Measurements from ENCODE around the gene RHOG.
"Not testable (repeated sequence)": the region's sequence is repeated elsewhere in the genome, so short reads cannot be mapped to it uniquely, and the experiment has no call there.

RHOG gene

GRCh38 chr11:3867209-3868091 lies 26.7 kb upstream of the RHOG start:
- H3K4me3 ChIP-seq (ENCODE audit: low read depth, low read length) = no peak overlapping the region
- no peak for TF ChIP-seq CTCF (IDR thresholded peaks at IDR 0.05; ENCODE audit: borderline replicate concordance, insufficient read depth, low read depth, low read length)

DNA sequence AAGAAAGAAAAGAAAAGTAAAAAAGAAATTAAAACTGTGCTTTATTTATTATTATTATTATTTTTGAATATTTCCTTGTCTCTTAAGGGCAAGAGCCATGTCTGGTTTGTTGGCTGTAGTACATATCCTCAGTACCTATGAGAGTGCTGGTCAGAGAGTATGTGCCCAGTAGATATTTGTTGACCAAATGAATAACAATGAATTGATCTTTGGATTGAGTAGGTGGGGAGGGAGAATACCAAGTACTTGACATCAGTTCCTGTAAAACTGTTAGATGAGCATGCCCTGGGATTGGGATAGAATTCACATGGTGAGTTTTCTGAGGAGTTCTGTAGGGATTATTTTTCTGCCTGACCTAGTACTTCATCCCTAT lies 26.1 kb upstream of the RHOG start:
- no peak for TF ChIP-seq CTCF (IDR thresholded peaks at IDR 0.05; ENCODE audit: borderline replicate concordance, insufficient read depth, low read depth, low read length)
- no peak overlapping the region for H3K4me3 ChIP-seq (ENCODE audit: low read depth, low read length)

DNA sequence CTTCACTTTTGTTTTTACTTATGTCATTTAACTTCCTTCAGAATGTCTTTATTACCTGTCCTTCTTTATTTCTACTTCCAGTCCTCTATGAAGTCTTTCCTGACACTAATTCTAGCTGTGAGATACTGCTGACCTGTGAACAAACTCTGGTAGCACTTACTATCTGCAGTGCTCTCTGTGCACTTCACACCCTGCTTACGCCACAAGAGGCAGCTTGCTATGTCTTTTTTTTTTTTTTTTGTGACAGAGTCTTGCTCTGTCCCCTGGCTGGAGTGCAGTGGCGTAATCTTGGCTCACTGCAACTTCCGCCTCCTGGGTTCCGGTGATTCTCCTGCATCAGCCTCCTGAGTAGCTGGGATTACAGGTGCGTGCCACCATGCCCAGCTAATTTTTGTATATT lies 25.4 kb upstream of the RHOG start:
- peak; percentile 19; the same call in 1 of the 2 replicates for TF ChIP-seq CTCF (IDR thresholded peaks at IDR 0.05; ENCODE audit: borderline replicate concordance, insufficient read depth, low read depth, low read length)
- H3K4me3 ChIP-seq (ENCODE audit: low read depth, low read length) = no peak overlapping the region

- H3K4me3 ChIP-seq (ENCODE audit: low read depth, low read length) = no peak overlapping the region
- TF ChIP-seq CTCF (IDR thresholded peaks at IDR 0.05; ENCODE audit: borderline replicate concordance, insufficient read depth, low read depth, low read length) = no peak
These were observed 24.8 kb upstream of the RHOG start for GRCh38 chr11:3865388-3866193.

GRCh38 chr11:3861683-3862082 lies 20.9 kb upstream of the RHOG start:
- H3K4me3 ChIP-seq (ENCODE audit: low read depth, low read length) = no peak overlapping the region
- TF ChIP-seq CTCF (IDR thresholded peaks at IDR 0.05; ENCODE audit: borderline replicate concordance, insufficient read depth, low read depth, low read length) = no peak

DNA sequence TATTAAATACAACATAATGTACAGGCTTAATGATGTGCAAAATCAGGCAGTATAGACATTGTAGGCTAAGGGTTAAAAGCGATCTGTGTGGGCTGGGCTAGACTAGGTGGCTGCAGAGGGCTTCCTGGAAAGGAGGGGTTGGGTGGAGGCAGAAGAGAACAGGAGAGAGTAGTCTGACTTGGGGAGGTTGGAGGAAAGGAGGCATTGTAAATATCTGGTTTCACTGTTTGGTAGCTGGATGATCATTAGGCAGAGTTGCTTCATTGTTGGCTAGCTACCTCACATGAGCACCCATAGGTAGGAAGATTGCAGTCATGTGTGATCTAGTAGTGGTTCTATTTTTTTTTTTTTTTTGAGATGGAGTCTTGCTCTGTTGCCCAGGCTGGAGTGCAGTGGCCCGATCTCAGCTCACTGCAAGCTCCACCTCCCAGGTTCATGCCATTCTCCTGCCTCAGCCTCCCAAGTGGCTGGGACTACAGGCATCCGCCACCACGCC lies 20.2 kb upstream of the RHOG start:
- H3K4me3 ChIP-seq (ENCODE audit: low read depth, low read length) = not testable (repeated sequence)

DNA sequence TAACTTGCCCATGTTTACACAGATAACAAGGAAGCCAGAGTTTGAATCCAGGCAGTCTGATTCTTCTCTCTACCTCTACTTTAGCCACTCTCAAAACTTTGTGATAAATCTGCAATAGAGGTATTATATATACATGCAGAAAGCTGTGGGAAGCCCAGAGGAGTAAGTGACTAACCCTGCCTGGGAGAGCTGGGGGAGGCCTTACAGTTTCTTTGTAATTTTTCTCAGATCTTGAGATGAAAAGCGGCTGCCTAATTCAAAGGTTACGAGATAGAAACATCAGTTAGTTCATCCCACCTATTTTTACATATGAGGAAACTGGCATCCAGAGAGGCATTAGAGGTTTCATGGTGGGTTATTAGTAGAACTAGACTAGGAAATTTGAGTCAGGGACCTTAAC lies 19.6 kb upstream of the RHOG start:
- no peak overlapping the region for H3K4me3 ChIP-seq (ENCODE audit: low read depth, low read length)

More for the DNA sequence above, 19.6 kb upstream of the RHOG start:
- no peak for TF ChIP-seq CTCF (IDR thresholded peaks at IDR 0.05; ENCODE audit: borderline replicate concordance, insufficient read depth, low read depth, low read length)

All from GM12875 (cell line).